ENCODE data around the gene KIF2A. TPM values are rescaled to one million over a fixed set of nuclear protein-coding genes. Genes with fewer than 3 reads are reported as not detected.

The KIF2A gene
- total and polyA plus RNA-seq, 2 of the 13 experiments (the other 11 are each of a cell fraction or from before 2014, with no cell fraction given): 8.5 to 19.2 TPM

DNA sequence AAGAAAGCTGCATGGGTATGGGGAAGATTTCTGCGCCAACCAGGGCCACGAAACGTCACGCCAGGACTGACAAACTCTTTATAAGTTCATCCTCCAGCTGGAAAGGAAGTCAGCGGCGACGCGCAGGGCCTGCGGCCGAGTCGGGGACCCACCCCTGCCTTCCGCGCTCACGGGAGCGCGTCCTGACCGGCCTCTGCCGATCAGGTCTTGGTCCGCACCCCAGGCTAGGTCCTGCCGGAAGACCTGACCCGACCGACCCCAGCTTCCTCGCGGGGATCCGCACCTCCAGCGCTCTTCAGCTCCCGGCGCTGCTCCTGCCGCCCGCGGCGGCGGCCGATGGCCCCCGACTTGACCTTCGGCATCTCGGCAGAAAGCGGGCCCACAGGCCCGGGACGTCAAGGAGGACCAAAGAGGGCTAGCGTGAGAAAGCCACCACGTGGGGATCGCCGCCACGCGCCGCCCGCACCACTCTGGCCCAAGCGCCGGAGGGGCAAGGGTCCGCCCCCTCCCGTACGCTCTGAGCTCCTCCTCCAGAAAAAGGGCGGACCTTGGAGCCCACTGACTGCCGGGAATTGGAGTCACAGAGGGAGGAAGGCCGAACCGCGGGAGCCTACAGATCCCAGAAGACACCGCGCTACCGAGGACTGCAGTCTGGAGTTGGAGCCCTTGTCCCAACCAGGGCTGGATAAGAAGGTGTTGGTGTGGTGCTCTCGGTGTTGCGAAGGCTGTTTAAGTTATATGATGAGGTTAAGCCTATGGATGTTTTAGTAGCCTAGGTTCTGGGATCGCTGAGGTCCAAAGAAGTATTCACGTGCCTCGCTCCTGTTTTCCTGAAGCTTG is 97.6 kb downstream of the KIF2A start, which contains the start of gene DIMT1 (continued):
- peak; percentile 87; the same call in 1 of the 2 replicates for TF ChIP-seq SNAPC4 (CRISPR knock-in tag; IDR thresholded peaks at IDR 0.05)
- TF ChIP-seq, protein P1, sequence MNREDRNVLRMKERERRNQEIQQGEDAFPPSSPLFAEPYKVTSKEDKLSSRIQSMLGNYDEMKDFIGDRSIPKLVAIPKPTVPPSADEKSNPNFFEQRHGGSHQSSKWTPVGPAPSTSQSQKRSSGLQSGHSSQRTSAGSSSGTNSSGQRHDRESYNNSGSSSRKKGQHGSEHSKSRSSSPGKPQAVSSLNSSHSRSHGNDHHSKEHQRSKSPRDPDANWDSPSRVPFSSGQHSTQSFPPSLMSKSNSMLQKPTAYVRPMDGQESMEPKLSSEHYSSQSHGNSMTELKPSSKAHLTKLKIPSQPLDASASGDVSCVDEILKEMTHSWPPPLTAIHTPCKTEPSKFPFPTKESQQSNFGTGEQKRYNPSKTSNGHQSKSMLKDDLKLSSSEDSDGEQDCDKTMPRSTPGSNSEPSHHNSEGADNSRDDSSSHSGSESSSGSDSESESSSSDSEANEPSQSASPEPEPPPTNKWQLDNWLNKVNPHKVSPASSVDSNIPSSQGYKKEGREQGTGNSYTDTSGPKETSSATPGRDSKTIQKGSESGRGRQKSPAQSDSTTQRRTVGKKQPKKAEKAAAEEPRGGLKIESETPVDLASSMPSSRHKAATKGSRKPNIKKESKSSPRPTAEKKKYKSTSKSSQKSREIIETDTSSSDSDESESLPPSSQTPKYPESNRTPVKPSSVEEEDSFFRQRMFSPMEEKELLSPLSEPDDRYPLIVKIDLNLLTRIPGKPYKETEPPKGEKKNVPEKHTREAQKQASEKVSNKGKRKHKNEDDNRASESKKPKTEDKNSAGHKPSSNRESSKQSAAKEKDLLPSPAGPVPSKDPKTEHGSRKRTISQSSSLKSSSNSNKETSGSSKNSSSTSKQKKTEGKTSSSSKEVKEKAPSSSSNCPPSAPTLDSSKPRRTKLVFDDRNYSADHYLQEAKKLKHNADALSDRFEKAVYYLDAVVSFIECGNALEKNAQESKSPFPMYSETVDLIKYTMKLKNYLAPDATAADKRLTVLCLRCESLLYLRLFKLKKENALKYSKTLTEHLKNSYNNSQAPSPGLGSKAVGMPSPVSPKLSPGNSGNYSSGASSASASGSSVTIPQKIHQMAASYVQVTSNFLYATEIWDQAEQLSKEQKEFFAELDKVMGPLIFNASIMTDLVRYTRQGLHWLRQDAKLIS (CRISPR knock-in tag; IDR thresholded peaks at IDR 0.05): no peak
- no peak for TF ChIP-seq ZUFSP (CRISPR knock-in tag; IDR thresholded peaks at IDR 0.05; ENCODE audit: borderline replicate concordance)
- TF ChIP-seq, protein P2, sequence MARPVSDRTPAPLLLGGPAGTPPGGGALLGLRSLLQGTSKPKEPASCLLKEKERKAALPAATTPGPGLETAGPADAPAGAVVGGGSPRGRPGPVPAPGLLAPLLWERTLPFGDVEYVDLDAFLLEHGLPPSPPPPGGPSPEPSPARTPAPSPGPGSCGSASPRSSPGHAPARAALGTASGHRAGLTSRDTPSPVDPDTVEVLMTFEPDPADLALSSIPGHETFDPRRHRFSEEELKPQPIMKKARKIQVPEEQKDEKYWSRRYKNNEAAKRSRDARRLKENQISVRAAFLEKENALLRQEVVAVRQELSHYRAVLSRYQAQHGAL (CRISPR knock-in tag; IDR thresholded peaks at IDR 0.05; ENCODE audit: not compliant biosample characterization): no peak
- no peak for TF ChIP-seq ZNF362 (CRISPR knock-in tag; IDR thresholded peaks at IDR 0.05; ENCODE audit: borderline replicate concordance)
- TF ChIP-seq CAMTA2 (CRISPR knock-in tag; IDR thresholded peaks at IDR 0.05; ENCODE audit: borderline replicate concordance): peak; percentile 82
- TF ChIP-seq NCOA2 (CRISPR knock-in tag; IDR thresholded peaks at IDR 0.05): peak; percentile 51; the same call in 1 of the 2 replicates
- TF ChIP-seq REXO4 (CRISPR knock-in tag; IDR thresholded peaks at IDR 0.05; ENCODE audit: borderline replicate concordance): no peak
- no peak for TF ChIP-seq MAFF (IDR thresholded peaks at IDR 0.05; ENCODE audit: low read depth, low read length)
- peak; percentile 40; the same call in 1 of the 2 replicates for TF ChIP-seq ZNF235 (CRISPR knock-in tag; IDR thresholded peaks at IDR 0.05; ENCODE audit: borderline replicate concordance)
- 0 out of 2 replicates have a peak, but pooled peaks have one; percentile 49 for TF ChIP-seq ZNF589 (CRISPR knock-in tag; conservative IDR thresholded peaks at IDR 0.05)
- no peak for TF ChIP-seq NPAS2 (CRISPR knock-in tag; IDR thresholded peaks at IDR 0.05; ENCODE audit: borderline replicate concordance)
- TF ChIP-seq GLI4 (CRISPR knock-in tag; IDR thresholded peaks at IDR 0.05; ENCODE audit: borderline replicate concordance): no peak
